AG08395 (cell line): ENCODE measurements around the gene GRAP2.
A peak's percentile ranks its signal among the peaks of the same experiment; 100 is the strongest.

Experiments
- DNase-seq: peaks from one replicate; pipeline ENCODE4 v3.0.0; 2012; ENCODE audit warnings: mixed read lengths, low spot score

Gene GRAP2

GRCh38 chr22:39925909-39926679 lies 25.2 kb downstream of the GRAP2 start:
- no peak for DNase-seq

DNA sequence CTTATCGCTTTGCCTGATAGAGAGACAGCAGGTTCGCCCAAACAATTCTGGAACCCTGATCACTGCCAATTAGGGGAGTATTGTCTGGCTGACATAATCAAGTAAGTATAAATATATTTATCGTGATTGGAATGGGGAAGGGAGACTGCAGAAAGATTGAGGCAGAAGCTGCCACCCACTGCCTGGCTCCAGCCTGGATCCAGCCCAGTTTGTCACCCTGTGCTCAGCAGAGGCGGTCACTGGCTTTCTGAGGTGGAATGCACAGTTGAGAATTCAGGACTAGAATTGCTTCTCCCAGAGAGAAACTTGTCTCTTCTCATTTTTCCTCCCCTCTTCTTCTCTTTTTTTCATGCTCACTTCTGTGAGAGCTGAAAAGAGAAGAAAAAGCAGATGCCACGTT lies 25.9 kb downstream of the GRAP2 start:
- no peak for DNase-seq

GRCh38 chr22:39927544-39927943 lies 26.7 kb downstream of the GRAP2 start:
- DNase-seq = no peak

DNA sequence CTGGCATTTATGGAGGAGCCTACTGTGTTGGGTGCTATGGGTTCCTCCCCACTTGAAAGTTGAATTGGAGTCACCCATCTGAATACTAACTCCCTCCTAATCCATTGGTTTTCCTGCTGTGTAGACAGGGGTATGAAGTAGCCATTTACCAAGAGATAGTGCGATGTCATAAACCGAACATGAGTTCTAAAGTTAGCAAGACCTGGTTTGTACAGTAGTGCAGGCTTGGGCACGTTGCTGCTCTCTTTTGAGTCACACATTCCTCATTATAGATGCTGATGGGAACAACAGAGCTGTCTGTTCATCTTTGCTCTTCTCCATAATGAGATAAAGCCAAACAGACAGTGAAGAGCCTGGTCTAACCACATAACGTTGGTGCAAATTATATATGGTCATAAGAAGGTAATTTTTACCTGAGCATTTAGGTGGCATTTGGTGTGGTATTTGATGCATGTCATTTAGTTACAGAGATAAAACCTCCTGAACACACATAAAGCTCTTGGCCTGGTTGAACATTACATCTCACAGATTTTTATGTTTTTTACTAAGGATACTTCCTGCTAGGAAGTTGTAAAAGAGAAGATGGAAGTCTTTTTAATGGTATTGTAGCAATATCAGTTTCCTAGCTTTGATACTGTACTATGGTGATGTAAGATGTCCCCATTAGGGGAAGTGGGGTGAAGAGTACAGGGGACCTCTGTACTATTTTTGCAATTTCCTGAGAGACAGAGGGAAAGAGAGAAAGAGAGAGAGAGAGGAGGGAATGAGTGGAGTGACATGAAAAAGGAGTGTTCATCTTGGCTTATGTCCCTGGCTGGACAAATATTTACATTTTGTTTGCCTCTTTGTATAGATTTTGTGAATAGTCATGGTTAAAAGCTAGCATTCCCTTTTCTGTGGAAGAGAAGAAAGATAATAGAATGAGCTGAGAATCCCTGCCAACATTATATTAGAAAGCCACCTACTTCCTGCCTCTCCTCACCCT lies 27.9 kb downstream of the GRAP2 start:
- DNase-seq = no peak

GRCh38 chr22:39931251-39931650 lies 30.4 kb downstream of the GRAP2 start:
- no peak for DNase-seq

DNA sequence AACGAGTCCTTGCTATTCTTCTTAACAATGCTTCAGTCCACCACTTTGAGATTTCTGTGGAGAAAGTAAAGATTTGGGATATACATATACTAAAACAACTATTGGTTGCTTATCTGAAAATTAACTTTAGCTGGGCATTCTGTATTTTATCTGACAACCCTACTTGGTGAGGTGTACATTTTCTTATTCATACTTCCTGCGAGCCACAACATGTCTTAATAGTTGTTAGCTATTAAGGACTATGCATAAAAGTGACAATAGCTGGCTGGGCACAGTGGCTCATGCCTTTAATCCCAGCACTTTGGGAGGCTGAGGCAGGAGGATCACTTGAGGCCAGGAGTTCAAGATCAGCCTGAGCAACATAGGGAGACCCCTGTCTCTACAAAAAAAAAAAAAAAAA lies 31.3 kb downstream of the GRAP2 start:
- no peak for DNase-seq

- DNase-seq = peak; percentile 10
Observed at GRCh38 chr22:39932918-39933649, 32.2 kb downstream of the GRAP2 start.

- no peak for DNase-seq
Observed at GRCh38 chr22:39933741-39934140, 32.9 kb downstream of the GRAP2 start.

GRCh38 chr22:39935116-39935515 lies 34.2 kb downstream of the GRAP2 start:
- DNase-seq = no peak

GRCh38 chr22:39935612-39936011 lies 34.7 kb downstream of the GRAP2 start:
- DNase-seq = no peak

DNA sequence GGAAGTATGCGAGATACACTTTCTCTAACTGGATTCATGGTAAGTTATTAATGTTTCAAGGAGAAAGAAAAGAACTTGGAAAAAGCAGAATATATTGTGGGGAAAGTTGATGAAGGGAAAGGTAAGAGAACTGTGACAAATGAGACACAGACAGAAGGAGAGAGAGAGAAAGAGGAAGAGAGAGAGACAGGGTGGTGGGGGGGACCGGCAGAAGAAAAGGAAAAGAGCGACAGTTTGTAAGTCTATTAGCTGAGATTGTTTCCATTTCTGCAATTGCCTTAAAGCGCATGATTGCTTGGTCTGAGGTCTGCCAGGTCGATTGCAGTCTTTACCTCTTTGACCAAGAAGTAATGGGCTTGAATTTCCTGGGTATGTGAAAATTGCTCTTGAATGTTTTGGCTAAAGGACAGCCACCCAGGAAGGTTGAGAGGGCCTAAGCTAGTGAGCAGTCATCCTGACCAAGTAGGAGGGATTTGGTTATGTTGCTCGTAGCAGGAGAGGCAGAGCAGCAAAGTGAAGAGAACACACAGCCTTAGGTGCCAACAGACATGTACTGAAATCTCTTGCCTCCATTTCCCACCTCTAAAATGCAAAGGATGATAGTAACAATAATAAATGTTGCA lies 35.8 kb downstream of the GRAP2 start:
- no peak for DNase-seq

- no peak for DNase-seq
Observed at GRCh38 chr22:39937906-39938305, 37.0 kb downstream of the GRAP2 start.

DNA sequence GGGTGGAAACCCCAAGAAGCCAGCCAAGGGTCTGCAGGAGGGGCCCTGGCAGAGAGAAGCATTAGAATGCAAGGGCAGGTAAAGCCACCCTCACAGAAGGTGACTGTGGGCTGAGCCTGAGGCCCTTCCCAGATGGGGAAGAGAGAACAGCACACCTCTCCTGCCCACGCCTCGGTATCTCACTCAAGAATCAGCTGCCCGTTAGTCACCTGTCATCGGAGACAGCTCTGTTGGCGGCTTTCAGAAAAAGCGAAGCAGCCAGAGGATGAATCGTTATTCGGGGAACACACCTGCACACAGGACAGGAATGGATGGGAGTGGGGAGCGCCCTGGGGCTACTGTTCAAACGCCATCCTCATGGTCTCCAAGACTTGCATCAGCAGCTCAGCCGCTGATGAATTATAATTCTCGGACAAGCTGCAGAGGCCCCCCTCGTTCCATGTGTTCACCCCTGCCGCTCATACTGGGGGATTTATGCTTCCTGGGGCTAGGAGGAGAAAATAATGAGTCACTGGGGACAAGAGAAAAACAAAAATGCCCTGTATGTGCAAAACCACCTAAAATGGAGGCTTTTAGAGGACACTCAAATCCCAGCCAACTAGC lies 37.7 kb downstream of the GRAP2 start:
- no peak for DNase-seq

- no peak for DNase-seq
Observed at GRCh38 chr22:39939830-39940229, 38.9 kb downstream of the GRAP2 start.

DNA sequence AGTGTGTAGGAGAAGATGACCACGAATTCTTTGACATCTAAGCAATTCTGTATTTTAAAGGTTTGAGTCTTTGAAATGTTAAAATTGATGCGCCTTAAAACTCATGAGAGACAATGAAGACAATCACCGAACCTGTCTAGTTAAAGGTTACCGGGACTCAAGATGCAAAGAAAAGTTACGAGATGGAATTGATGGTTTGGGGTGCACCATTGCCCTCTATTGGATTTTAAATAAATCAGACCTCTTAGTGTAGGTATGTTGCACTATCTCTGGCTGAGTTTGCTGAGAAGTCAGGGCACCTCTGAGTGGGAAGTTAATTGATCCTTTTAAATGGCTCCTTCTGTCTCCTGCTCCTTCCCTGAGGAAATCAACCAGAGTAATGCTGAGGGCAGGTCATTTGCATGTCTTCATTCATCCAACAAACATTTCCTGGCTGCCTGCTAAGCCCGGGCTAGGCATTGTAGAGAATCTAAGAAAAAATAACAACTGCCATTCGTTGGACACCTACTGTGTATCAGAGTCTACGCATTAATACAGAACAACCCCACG lies 39.9 kb downstream of the GRAP2 start:
- no peak for DNase-seq

DNA sequence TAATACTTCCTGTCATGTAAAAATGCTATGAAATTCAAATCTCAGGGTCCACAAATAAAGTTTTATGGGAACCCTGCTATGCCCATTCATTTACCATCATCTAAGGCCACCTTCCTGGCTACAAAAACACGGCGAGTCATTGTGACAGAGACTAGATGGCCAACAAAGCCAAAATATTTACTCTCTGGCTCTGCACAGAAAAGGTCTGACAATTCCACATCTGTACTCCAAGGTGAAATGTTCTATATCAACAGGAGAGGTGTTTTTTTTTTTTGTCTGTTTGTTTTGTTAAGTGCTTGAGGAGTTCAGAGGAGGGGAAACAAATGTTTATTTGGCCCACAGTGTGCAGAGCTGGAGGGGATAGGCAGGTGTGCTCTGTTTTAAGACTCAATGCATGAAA lies 40.7 kb downstream of the GRAP2 start:
- no peak for DNase-seq

- no peak for DNase-seq
Observed at GRCh38 chr22:39942439-39943230, 41.8 kb downstream of the GRAP2 start.

DNA sequence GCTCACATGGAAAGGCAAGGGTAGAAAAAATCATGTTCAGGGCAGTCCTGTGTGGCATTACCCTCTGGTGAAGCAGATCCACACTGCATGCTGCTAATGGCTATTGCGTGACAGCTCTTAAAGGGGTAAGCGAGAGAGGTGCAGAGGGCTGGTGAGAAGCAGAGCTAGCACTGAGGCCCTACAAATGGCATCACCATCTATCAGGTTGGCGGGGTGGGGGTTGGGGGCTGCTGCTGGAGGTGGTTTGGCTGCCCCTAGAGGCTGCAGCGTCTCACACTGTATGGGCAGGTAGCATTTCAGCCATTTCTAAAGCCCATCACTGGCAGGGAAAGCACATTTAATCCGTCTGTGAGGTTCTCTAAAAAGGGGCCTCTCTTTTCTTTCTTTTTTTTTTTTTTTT lies 42.5 kb downstream of the GRAP2 start:
- no peak for DNase-seq

DNA sequence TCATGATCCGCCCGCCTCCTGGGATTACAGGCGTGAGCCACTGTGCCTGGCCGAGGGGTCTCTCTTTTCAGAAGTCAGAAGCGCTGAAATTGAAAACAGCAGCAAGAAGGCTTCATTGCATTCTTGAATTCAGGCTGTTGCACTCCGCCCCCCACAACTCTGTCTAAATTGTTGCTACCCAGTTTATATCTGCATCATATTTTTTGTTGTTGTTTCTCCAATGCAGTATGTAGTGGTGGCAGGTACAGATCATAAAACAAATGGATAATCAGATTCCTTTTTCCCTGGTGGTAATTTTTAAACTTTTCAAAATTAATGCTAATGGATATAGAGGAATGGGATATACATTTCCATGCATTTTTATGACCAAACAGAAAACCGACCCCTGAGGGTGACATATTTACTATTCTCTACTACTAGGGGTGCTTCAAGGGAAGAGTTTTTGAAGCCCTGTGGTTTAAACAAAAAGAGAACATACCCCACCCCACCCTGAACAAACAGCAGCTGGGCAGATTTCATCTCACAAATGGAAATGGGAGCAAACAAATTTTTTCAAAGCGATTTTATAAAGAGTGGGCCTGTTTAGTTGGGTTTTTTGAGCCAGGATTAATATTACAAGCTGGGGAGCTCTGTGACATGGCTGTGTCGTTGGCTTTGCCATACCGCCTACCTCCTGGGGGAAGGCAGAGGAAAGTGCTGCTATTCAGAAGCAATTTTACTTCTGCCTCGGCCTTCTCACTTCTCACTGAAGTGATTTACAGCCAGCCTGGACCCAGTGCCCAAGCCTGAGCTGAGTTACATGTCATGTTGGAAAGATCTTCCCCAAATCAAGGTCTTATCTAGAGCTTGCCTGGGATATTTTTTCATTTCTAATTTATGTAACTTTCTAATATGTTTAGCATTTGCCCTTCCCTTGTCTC lies 43.3 kb downstream of the GRAP2 start:
- no peak for DNase-seq
